Transverse colon (tissue), 4 donors: ENCODE data around the gene DNAAF5. TPM values are rescaled to one million over a fixed set of nuclear protein-coding genes. Genes with fewer than 3 reads are reported as not detected.

Experiments used
- DNase-seq: peaks from one replicate; pipeline ENCODE4 v3.0.0-alpha.2; 2019
- H3K27ac ChIP-seq, 4 donors: fragments of 200-600 bp; sonication (generic); 2 replicates each; pipeline ENCODE4 v1.5.1; 2016 to 2018; ENCODE audit warnings: inconsistent platforms in 4 of 4
- H3K27me3 ChIP-seq: fragments of 200-600 bp; sonication (generic); 2 replicates; pipeline ENCODE4 v1.5.1; 2017; ENCODE audit warnings: inconsistent platforms
- H3K36me3 ChIP-seq, 4 donors: fragments of 200-600 bp; sonication (generic); 2 replicates each; pipeline ENCODE4 v1.5.1; 2017 to 2019; ENCODE audit warnings: inconsistent platforms in 4 of 4
- H3K4me1 ChIP-seq, 4 donors: fragments of 200-600 bp; sonication (generic); 2 replicates each; pipeline ENCODE4 v1.5.1; 2017 to 2020; ENCODE audit warnings: inconsistent platforms in 4 of 4
- H3K4me3 ChIP-seq, 4 donors: fragments of 200-600 bp; sonication (generic); 1 replicate in 1 of 4; 2 replicates in 3 of 4; pipeline versions ENCODE4 v1.5.1 to v1.6.1; 2017 to 2019; ENCODE audit warnings: inconsistent platforms in 4 of 4
- H3K9me3 ChIP-seq, 2 donors: fragments of 200-600 bp; sonication (generic); 2 replicates each; pipeline ENCODE4 v1.5.1; 2017 to 2019; ENCODE audit warnings: inconsistent platforms in 2 of 2
- EP300 ChIP-seq: sonication (generic); formaldehyde crosslinking; IDR thresholded peaks from one replicate; pipeline ENCODE4 v1.6.1; 2017; ENCODE audit warnings: antibody characterized with exemption, low read depth
- POLR2A ChIP-seq: fragments of 450-650 bp; IDR thresholded peaks from one replicate; pipeline ENCODE4 v1.6.1; 2016; ENCODE audit warnings: antibody characterized with exemption, mild to moderate bottlenecking, moderate library complexity
- POLR2AphosphoS5 ChIP-seq, 3 donors: sonication (generic); formaldehyde crosslinking; IDR thresholded peaks; one replicate each; pipeline ENCODE4 v1.6.1; 2016; ENCODE audit warnings: antibody characterized with exemption in 3 of 3
- WGBS, 2 donors: methylation state at CpG; one replicate each; pipeline ENCODE4 v1.1.5; 2018; ENCODE audit warnings: low coverage in 1 of 2; 5-methylcytosine and 5-hydroxymethylcytosine counted together
- in situ Hi-C, 4 donors: fragments of 200-750 bp; cut with MboI; loops; one replicate each; pipeline versions ENCODE4 v1.15.0 to v1.15.1; 2017; ENCODE audit warnings: low sequenced_read_pairs in 3 of 4, low pct_ligation_motif_present in 1 of 4, low pct_unique_long_range_greater_than_20kb in 1 of 4
- intact Hi-C: fragments of 100-400 bp; cut with DNase I; formaldehyde crosslinking; loops from one replicate; pipeline ENCODE4 v1.15.1; 2023; ENCODE audit warnings: low total_unique reads
- total RNA-seq, 4 donors: library from RNA; depleted of rRNA; stranded (reverse); fragments of >200 nt; gene quantifications; one replicate each; pipeline ENCODE4 v1.1.0, GENCODE V29; 2016
- TF ChIP-seq, protein P1 (sequence below), 5 experiments: fragments of 200-600 bp in 3 of 5; fragments of 450-650 bp in 2 of 5; sonication (generic) in 3 of 5; IDR thresholded peaks; 1 replicate in 2 of 5; 2 replicates in 3 of 5; pipeline ENCODE4 v1.5.1; 2016 to 2017; ENCODE audit warnings: antibody characterized with exemption in 5 of 5, inconsistent platforms in 3 of 5, mild to moderate bottlenecking in 2 of 5, moderate library complexity in 1 of 5

The DNAAF5 gene
- total RNA-seq, 4 donors from 2014 or later: 20.5 to 97.3 (median 34.6) TPM

DNA sequence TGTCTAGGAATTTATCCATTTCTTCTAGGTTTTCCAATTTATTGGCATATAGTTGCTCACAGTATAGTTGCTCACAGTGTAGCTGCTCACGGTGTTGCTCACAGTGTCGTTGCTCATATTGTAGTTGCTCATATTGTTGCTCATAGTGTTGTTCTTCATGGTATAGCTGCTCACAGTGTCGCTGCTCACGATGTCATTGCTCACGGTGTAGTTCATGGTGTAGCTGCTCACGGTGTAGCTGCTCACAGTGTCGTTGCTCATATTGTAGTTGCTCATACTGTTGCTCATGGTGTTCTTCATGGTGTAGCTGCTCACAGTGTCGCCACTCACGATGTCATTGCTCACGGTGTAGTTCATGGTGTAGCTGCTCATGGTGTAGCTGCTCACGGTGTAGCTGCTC, 8.3 kb downstream of the DNAAF5 start:
- intact Hi-C loops: no loop called here
- peaks cover 0 to 23% (median 11%) of the 10 kb centered on the region in 4 donors for H3K4me1 ChIP-seq
- in situ Hi-C loops: no loop called here
- TF ChIP-seq POLR2A: no peak
- TF ChIP-seq, protein P1, sequence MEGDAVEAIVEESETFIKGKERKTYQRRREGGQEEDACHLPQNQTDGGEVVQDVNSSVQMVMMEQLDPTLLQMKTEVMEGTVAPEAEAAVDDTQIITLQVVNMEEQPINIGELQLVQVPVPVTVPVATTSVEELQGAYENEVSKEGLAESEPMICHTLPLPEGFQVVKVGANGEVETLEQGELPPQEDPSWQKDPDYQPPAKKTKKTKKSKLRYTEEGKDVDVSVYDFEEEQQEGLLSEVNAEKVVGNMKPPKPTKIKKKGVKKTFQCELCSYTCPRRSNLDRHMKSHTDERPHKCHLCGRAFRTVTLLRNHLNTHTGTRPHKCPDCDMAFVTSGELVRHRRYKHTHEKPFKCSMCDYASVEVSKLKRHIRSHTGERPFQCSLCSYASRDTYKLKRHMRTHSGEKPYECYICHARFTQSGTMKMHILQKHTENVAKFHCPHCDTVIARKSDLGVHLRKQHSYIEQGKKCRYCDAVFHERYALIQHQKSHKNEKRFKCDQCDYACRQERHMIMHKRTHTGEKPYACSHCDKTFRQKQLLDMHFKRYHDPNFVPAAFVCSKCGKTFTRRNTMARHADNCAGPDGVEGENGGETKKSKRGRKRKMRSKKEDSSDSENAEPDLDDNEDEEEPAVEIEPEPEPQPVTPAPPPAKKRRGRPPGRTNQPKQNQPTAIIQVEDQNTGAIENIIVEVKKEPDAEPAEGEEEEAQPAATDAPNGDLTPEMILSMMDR (IDR thresholded peaks at IDR 0.05): no peak
- no peak for TF ChIP-seq POLR2AphosphoS5 (IDR thresholded peaks at IDR 0.05)
- TF ChIP-seq EP300: no peak
- 94% methylated on average over 7 to 11 of the region's 11 CpGs for WGBS, 2 donors
- no peak overlapping the region for H3K4me3 ChIP-seq
- peaks cover 0 to 11% (median 3%) of the 10 kb centered on the region in 4 donors for H3K36me3 ChIP-seq
- DNase-seq: no peak
- H3K9me3 ChIP-seq: no peaks in the 10 kb centered on the region
- H3K27me3 ChIP-seq: no peaks in the 10 kb centered on the region
- H3K27ac ChIP-seq: no peak overlapping the region

DNA sequence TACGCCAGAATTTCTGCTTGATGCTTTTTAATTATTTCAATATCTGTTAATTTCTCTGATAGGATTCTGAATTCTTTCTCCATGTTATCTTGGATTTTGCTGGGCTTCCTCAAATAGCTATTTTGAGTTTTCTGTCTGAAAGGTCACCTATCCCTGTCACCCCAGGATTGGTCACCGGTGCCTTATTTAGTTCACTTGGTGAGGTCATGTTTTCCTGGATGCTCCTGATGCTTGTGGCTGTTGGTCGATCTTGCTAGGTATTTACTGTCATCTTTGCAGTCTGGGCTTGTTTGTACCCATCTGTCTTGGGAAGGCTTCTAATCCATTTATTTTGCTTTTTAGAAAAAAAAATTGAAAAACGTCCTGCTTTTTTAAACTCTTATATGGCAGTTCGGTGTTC, 11.7 kb downstream of the DNAAF5 start:
- peaks cover 0 to 17% (median 9%) of the 10 kb centered on the region in 4 donors for H3K36me3 ChIP-seq
- in situ Hi-C loops: no loop called here
- no peaks in the 10 kb centered on the region for H3K4me1 ChIP-seq
- intact Hi-C loops: no loop called here
- H3K4me3 ChIP-seq: no peak overlapping the region
- no peak overlapping the region for H3K27ac ChIP-seq
- no peak for TF ChIP-seq POLR2AphosphoS5 (IDR thresholded peaks at IDR 0.05)
- TF ChIP-seq, protein P1 (IDR thresholded peaks at IDR 0.05): no peak
- WGBS, 2 donors: 86 to 93% methylated on average over 5 of the region's 5 CpGs
- H3K9me3 ChIP-seq: no peaks in the 10 kb centered on the region
- DNase-seq: no peak
- H3K27me3 ChIP-seq: no peaks in the 10 kb centered on the region

GRCh38 chr7:738723-739454, 12.4 kb downstream of the DNAAF5 start:
- no peak for DNase-seq
- H3K9me3 ChIP-seq: no peaks in the 10 kb centered on the region
- H3K4me3 ChIP-seq: no peak overlapping the region
- H3K27me3 ChIP-seq: no peaks in the 10 kb centered on the region
- intact Hi-C loops (no loop called here), in situ Hi-C loops (no loop called here)
- H3K36me3 ChIP-seq: peaks cover 0 to 17% (median 9%) of the 10 kb centered on the region in 4 donors
- WGBS, 2 donors: 88 to 93% methylated on average over 2 to 22 of the region's 24 CpGs
- no peak for TF ChIP-seq POLR2A
- TF ChIP-seq, protein P1 (IDR thresholded peaks at IDR 0.05): no peak
- TF ChIP-seq EP300: no peak
- no peak for TF ChIP-seq POLR2AphosphoS5 (IDR thresholded peaks at IDR 0.05)
- H3K4me1 ChIP-seq: no peaks in the 10 kb centered on the region
- no peak overlapping the region for H3K27ac ChIP-seq

DNA sequence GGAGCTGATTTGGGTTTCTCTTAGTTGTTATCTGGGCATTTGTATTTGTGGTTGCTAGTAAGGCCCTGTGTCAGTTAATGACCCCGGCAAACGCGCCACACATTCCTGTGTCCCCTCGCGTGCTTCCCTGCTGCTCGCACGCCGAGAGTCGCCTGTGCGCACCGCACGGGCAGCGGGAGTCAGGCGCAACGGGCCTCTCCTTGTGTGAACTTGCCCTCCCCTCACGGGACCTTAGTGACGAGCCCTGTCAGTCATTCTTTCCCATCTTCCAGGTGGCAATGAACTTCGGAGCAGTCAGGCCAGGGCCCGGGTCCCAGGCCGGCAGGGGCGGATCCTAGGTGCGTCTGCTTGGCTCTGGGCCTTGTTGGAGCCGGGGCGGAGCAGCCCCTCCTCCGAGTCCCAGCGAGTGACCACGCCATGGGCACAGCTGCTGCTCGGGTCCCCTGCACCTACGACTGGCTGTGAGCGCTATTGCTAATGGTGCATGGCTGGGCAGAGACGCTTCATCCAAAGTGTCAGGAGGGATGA, 13.0 kb downstream of the DNAAF5 start:
- in situ Hi-C loops: no loop called here
- no peaks in the 10 kb centered on the region for H3K9me3 ChIP-seq
- no peak overlapping the region for H3K27ac ChIP-seq
- DNase-seq: no peak
- WGBS, 2 donors: 95% methylated on average over 28 of the region's 31 CpGs; no CpG with 5 or more reads in 1 of the 2 donors
- H3K4me3 ChIP-seq: no peak overlapping the region
- peaks cover 0 to 14% (median 7%) of the 10 kb centered on the region in 4 donors for H3K36me3 ChIP-seq
- H3K27me3 ChIP-seq: no peaks in the 10 kb centered on the region
- TF ChIP-seq EP300 (no peak), POLR2AphosphoS5 (IDR thresholded peaks at IDR 0.05) (no peak), POLR2A (no peak)
- TF ChIP-seq, protein P1 (IDR thresholded peaks at IDR 0.05): no peak
- H3K4me1 ChIP-seq: no peaks in the 10 kb centered on the region
- intact Hi-C loops: no loop called here
